Panc1 (cell line): ENCODE results near the gene TLR6. TPM values are rescaled to one million over a fixed set of nuclear protein-coding genes. Genes with fewer than 3 reads are reported as not detected.

Experiments
- ATAC-seq: fragments of 200-7000 bp; cut with Tn5 transposase; 2 replicates; pipeline ENCODE4 v1.9.1; 2020; ENCODE audit warnings: mild to moderate bottlenecking, moderate library complexity
- BruUV-seq: library from RNA; stranded (reverse); fragments of 400-500 nt; replicated peaks from 2 replicates; lab custom pipeline; 2021; lab: Mats Ljungman, UMichigan
- CTCF ChIA-PET: fragments of 300-600 bp; sonication (Branson Sonifier 250); formaldehyde crosslinking; loops from one replicate; lab custom pipeline; 2022; ENCODE audit warnings: antibody characterized with exemption; lab: Charles Lee
- POLR2A ChIA-PET: fragments of 300-600 bp; sonication (Branson Sonifier 250); formaldehyde crosslinking; loops from one replicate; lab custom pipeline; 2022; ENCODE audit warnings: antibody characterized with exemption; lab: Charles Lee
- DNase-seq: peaks from one replicate; pipeline ENCODE4 v3.0.0-alpha.2; 2010; ENCODE audit warnings: low read depth, low spot score
- H3K27ac ChIP-seq: 2 replicates; pipeline ENCODE4 v1.5.1; 2011; ENCODE audit warnings: mild to moderate bottlenecking, low read length, inconsistent platforms
- H3K27me3 ChIP-seq: fragments of 200-500 bp; sonication (Bioruptor generic); 2 replicates; pipeline ENCODE4 v1.6.0; 2014; ENCODE audit warnings: low read length, inconsistent platforms; ENCODE audit not compliant: control insufficient read depth, insufficient read depth
- H3K36me3 ChIP-seq: fragments of 200-500 bp; sonication (Bioruptor generic); 2 replicates; pipeline ENCODE4 v1.5.1; 2014; ENCODE audit warnings: inconsistent platforms, mild to moderate bottlenecking, low read length, moderate library complexity; ENCODE audit not compliant: control insufficient read depth, insufficient read depth
- H3K4me1 ChIP-seq: 2 replicates; pipeline ENCODE4 v1.5.1; 2011; ENCODE audit warnings: inconsistent platforms, mild to moderate bottlenecking, low read length, moderate library complexity; ENCODE audit not compliant: control insufficient read depth, insufficient read depth
- H3K4me3 ChIP-seq, 2 experiments: 2 replicates each; pipeline ENCODE4 v1.5.1; 2011 to 2012; ENCODE audit warnings: low read depth in 2 of 2, low read length in 2 of 2, mild to moderate bottlenecking in 2 of 2, inconsistent platforms in 1 of 2, moderate library complexity in 1 of 2
- H3K9me3 ChIP-seq: fragments of 200-500 bp; sonication (Bioruptor generic); 2 replicates; pipeline ENCODE4 v1.5.1; 2014; ENCODE audit warnings: low read depth, mild to moderate bottlenecking, inconsistent platforms, low read length, moderate library complexity; ENCODE audit not compliant: control insufficient read depth, insufficient read depth
- POLR2AphosphoS5 ChIP-seq: IDR thresholded peaks from 2 replicates; pipeline ENCODE4 v1.6.1; 2012; ENCODE audit warnings: mild to moderate bottlenecking, low read depth, low read length, moderate library complexity
- REST ChIP-seq, 2 experiments: IDR thresholded peaks; 2 replicates each; pipeline ENCODE4 v1.6.1; 2011 to 2012; ENCODE audit warnings: low read depth in 2 of 2, control low read depth in 1 of 2, low read length in 1 of 2, mild to moderate bottlenecking in 1 of 2, moderate library complexity in 1 of 2; ENCODE audit not compliant: insufficient read depth in 1 of 2
- SIN3A ChIP-seq: IDR thresholded peaks from 2 replicates; pipeline ENCODE4 v1.6.1; 2012; ENCODE audit warnings: low read depth, mild to moderate bottlenecking, low read length, moderate library complexity, borderline replicate concordance; ENCODE audit not compliant: insufficient read depth
- TCF7L2 ChIP-seq: IDR thresholded peaks from 2 replicates; pipeline ENCODE4 v1.6.1; 2011; ENCODE audit warnings: mild to moderate bottlenecking, low read depth, low read length, inconsistent platforms
- in situ Hi-C: cut with HindIII; loops from 2 replicates; pipeline ENCODE4 v1.10.0; 2016; ENCODE audit warnings: low sequenced_read_pairs, low pct_unique_long_range_greater_than_20kb
- intact Hi-C: fragments of 100-400 bp; cut with micrococcal nuclease; formaldehyde crosslinking; loops from one replicate; pipeline ENCODE4 v1.10.0; 2022; ENCODE audit not compliant: unreplicated experiment
- total RNA-seq: library from RNA; stranded (reverse); gene quantifications from one replicate; pipeline ENCODE4 v1.2.1, GENCODE V29; 2021; ENCODE audit not compliant: unreplicated experiment
- TF ChIP-seq, protein P1 (sequence below): fragments of 450-650 bp; IDR thresholded peaks from 2 replicates; pipeline ENCODE4 v1.5.1; 2017; ENCODE audit warnings: mild to moderate bottlenecking

TLR6 gene
- total RNA-seq, 1 experiment from 2014 or later: 1.1 TPM

GRCh38 chr4:38775326-38775725, 81.3 kb downstream of the TLR6 start:
- ATAC-seq (no peak), DNase-seq (no peak)
- Histone ChIP-seq H3K4me1 (no peaks in the 10 kb centered on the region), H3K27me3 (no peaks in the 10 kb centered on the region), H3K36me3 (no peaks in the 10 kb centered on the region), H3K27ac (no peak overlapping the region), H3K9me3 (no peaks in the 10 kb centered on the region), H3K4me3 (no peak overlapping the region)
- ChIA-PET POLR2A (no interaction called here), CTCF (no interaction called here)
- in situ Hi-C loops (no loop called here), intact Hi-C loops (loop anchor here (10.0 kb wide), 1 partner anchor 379 kb away; no protein-coding TSS in a partner anchor)
- no TSS peak for BruUV-seq
- TF ChIP-seq REST (IDR thresholded peaks at IDR 0.05; ENCODE audit: insufficient read depth in 1 of 2, low read depth in 2 of 2, low read length in 1 of 2) (no peak), SIN3A (no peak), POLR2AphosphoS5 (no peak), TCF7L2 (no peak)
- TF ChIP-seq, protein P1, sequence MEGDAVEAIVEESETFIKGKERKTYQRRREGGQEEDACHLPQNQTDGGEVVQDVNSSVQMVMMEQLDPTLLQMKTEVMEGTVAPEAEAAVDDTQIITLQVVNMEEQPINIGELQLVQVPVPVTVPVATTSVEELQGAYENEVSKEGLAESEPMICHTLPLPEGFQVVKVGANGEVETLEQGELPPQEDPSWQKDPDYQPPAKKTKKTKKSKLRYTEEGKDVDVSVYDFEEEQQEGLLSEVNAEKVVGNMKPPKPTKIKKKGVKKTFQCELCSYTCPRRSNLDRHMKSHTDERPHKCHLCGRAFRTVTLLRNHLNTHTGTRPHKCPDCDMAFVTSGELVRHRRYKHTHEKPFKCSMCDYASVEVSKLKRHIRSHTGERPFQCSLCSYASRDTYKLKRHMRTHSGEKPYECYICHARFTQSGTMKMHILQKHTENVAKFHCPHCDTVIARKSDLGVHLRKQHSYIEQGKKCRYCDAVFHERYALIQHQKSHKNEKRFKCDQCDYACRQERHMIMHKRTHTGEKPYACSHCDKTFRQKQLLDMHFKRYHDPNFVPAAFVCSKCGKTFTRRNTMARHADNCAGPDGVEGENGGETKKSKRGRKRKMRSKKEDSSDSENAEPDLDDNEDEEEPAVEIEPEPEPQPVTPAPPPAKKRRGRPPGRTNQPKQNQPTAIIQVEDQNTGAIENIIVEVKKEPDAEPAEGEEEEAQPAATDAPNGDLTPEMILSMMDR: no peak

GRCh38 chr4:38774181-38774955, 82.2 kb downstream of the TLR6 start:
- TF ChIP-seq, protein P1: no peak
- TF ChIP-seq REST (IDR thresholded peaks at IDR 0.05; ENCODE audit: insufficient read depth in 1 of 2, low read depth in 2 of 2, low read length in 1 of 2) (no peak), SIN3A (no peak), POLR2AphosphoS5 (no peak), TCF7L2 (no peak)
- intact Hi-C loops: loop anchor here (10.0 kb wide), 1 partner anchor 380 kb away; no protein-coding TSS in a partner anchor
- no TSS peak for BruUV-seq
- H3K4me3 ChIP-seq: no peak overlapping the region
- in situ Hi-C loops: no loop called here
- H3K9me3 ChIP-seq: no peaks in the 10 kb centered on the region
- H3K4me1 ChIP-seq: no peaks in the 10 kb centered on the region
- H3K27me3 ChIP-seq: no peaks in the 10 kb centered on the region
- ATAC-seq (no peak), DNase-seq (no peak)
- no peak overlapping the region for H3K27ac ChIP-seq
- ChIA-PET POLR2A (no interaction called here), CTCF (no interaction called here)
- H3K36me3 ChIP-seq: no peaks in the 10 kb centered on the region
